MM.1S (cell line): ENCODE measurements around the gene MAP4.

Experiments
- CTCF ChIP-seq: fragments of 300-600 bp; sonication (generic); IDR thresholded peaks from 2 replicates; pipeline ENCODE4 v1.5.1; 2016; ENCODE audit warnings: antibody characterized with exemption, low read length, mixed read lengths
- EZH2phosphoT487 ChIP-seq: fragments of 300-600 bp; sonication (generic); IDR thresholded peaks from 2 replicates; pipeline ENCODE4 v1.6.1; 2018; ENCODE audit warnings: antibody characterized with exemption, low read length

- TF ChIP-seq EZH2phosphoT487 (no peak), CTCF (no peak)
These were observed 127.0 kb downstream of the MAP4 start for GRCh38 chr3:47888986-47889757.
